A673 (cell line): ENCODE measurements around the gene CPNE5.

Experiments used
- EZH2 ChIP-seq: fragments of 200-600 bp; sonication (generic); IDR thresholded peaks from 2 replicates; pipeline ENCODE4 v1.6.1; 2017; ENCODE audit warnings: borderline replicate concordance, low read depth, mild to moderate bottlenecking, mixed read lengths, antibody characterized with exemption, low read length; ENCODE audit not compliant: poor library complexity, severe bottlenecking
- TF ChIP-seq, protein P1 (sequence below): fragments of 300-800, 200-600 bp; sonication (generic); conservative IDR thresholded peaks from 2 replicates; pipeline ENCODE4 v1.5.1; 2017; ENCODE audit warnings: low read depth, mild to moderate bottlenecking, antibody characterized with exemption, low read length, moderate library complexity, mixed read lengths

DNA sequence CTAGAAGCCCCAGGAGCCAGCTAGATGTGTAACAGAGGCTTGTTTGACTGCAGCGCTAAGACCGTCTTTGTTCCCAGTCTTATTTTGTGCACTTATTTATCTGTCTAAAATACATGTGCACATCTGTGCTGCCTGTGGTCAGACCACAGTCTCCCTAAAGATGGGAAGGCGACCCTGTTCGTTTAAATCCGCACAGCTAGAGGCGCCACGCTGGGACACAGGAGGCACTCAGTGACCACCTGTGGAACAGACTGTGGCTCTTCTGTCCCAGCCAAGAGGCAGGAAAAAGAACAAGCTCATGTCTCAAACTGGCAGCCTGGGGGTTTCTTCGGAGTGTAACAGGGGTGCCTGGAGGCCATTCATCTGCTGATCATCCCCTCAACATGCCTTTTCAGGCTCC lies 66.8 kb downstream of the CPNE5 start:
- TF ChIP-seq, protein P1, sequence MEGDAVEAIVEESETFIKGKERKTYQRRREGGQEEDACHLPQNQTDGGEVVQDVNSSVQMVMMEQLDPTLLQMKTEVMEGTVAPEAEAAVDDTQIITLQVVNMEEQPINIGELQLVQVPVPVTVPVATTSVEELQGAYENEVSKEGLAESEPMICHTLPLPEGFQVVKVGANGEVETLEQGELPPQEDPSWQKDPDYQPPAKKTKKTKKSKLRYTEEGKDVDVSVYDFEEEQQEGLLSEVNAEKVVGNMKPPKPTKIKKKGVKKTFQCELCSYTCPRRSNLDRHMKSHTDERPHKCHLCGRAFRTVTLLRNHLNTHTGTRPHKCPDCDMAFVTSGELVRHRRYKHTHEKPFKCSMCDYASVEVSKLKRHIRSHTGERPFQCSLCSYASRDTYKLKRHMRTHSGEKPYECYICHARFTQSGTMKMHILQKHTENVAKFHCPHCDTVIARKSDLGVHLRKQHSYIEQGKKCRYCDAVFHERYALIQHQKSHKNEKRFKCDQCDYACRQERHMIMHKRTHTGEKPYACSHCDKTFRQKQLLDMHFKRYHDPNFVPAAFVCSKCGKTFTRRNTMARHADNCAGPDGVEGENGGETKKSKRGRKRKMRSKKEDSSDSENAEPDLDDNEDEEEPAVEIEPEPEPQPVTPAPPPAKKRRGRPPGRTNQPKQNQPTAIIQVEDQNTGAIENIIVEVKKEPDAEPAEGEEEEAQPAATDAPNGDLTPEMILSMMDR, result no peak
- TF ChIP-seq EZH2, result no peak
